ENCODE results near the gene TOP3A. TPM values are rescaled to one million over a fixed set of nuclear protein-coding genes. Genes with fewer than 3 reads are reported as not detected.
"Not testable (repeated sequence)": the region's sequence is repeated elsewhere in the genome, so short reads cannot be mapped to it uniquely, and the experiment has no call there.

Gene TOP3A
- total RNA-seq, 2 experiments from 2014 or later, result 52.4 to 53.0 TPM

GRCh38 chr17:18320301-18320700 is 5.5 kb upstream of the TOP3A start:
- H3K4me1 Mint-ChIP-seq (ENCODE audit: low read depth), result peaks cover 59% of the 10 kb centered on the region
- peaks cover 17% of the 10 kb centered on the region for H3K36me3 Mint-ChIP-seq
- ChIA-PET CTCF (interaction anchor here (0.8 to 1.1 kb wide), 3 partner anchors 57 to 178 kb away, joined by 3 to 4 read pairs (median 3); no protein-coding TSS in a partner anchor), POLR2A (no interaction called here)
- H3K27me3 Mint-ChIP-seq, result no peaks in the 10 kb centered on the region
- DNase-seq, result no peak
- no peaks in the 10 kb centered on the region for H3K9me3 Mint-ChIP-seq
- no peak overlapping the region for H3K27ac Mint-ChIP-seq
- intact Hi-C loops (cut with micrococcal nuclease), result no loop called here
- H3K4me3 Mint-ChIP-seq, result no peak overlapping the region

GRCh38 chr17:18319604-18320256 is 4.9 kb upstream of the TOP3A start:
- CTCF ChIA-PET, result interaction anchor here (0.8 to 1.1 kb wide), 2 partner anchors 56 to 178 kb away, joined by 3 to 4 read pairs; no protein-coding TSS in a partner anchor
- H3K4me3 Mint-ChIP-seq, result no peak overlapping the region
- no peak overlapping the region for H3K27ac Mint-ChIP-seq
- peaks cover 14% of the 10 kb centered on the region for H3K36me3 Mint-ChIP-seq
- no peak for DNase-seq
- peaks cover 53% of the 10 kb centered on the region for H3K4me1 Mint-ChIP-seq (ENCODE audit: low read depth)
- H3K27me3 Mint-ChIP-seq, result no peaks in the 10 kb centered on the region
- POLR2A ChIA-PET, result no interaction called here
- H3K9me3 Mint-ChIP-seq, result no peaks in the 10 kb centered on the region
- intact Hi-C loops (cut with micrococcal nuclease), result loop anchor here (10.0 kb wide), 1 partner anchor 465 kb away; the partner anchor contains the start of gene TVP23B

GRCh38 chr17:18318771-18319450 is 4.1 kb upstream of the TOP3A start:
- CTCF ChIA-PET, result no interaction called here
- Mint-ChIP-seq H3K9me3 (no peaks in the 10 kb centered on the region), H3K36me3 (peaks cover 13% of the 10 kb centered on the region), H3K4me3 (no peak overlapping the region), H3K4me1 (ENCODE audit: low read depth) (peaks cover 53% of the 10 kb centered on the region), H3K27ac (peak overlapping the region; percentile 28), H3K27me3 (no peaks in the 10 kb centered on the region)
- POLR2A ChIA-PET, result no interaction called here
- DNase-seq, result no peak
- intact Hi-C loops (cut with micrococcal nuclease), result loop anchor here (10.0 kb wide), 1 partner anchor 466 kb away; the partner anchor contains the start of gene TVP23B

GRCh38 chr17:18318117-18318516 is 3.3 kb upstream of the TOP3A start:
- Mint-ChIP-seq H3K27me3 (no peaks in the 10 kb centered on the region), H3K9me3 (no peaks in the 10 kb centered on the region), H3K4me1 (ENCODE audit: low read depth) (peaks cover 61% of the 10 kb centered on the region), H3K27ac (peak overlapping the region; percentile 64), H3K36me3 (peaks cover 19% of the 10 kb centered on the region), H3K4me3 (no peak overlapping the region)
- ChIA-PET CTCF (no interaction called here), POLR2A (no interaction called here)
- intact Hi-C loops (cut with micrococcal nuclease), result loop anchor here (10.0 kb wide), 1 partner anchor 467 kb away; the partner anchor contains the start of gene TVP23B
- DNase-seq, result no peak

GRCh38 chr17:18315961-18316360 is 1.2 kb upstream of the TOP3A start:
- Mint-ChIP-seq H3K9me3 (no peaks in the 10 kb centered on the region), H3K4me1 (ENCODE audit: low read depth) (peaks cover 77% of the 10 kb centered on the region), H3K27ac (peak overlapping the region; percentile 98), H3K27me3 (no peaks in the 10 kb centered on the region), H3K4me3 (peak overlapping the region; percentile 95), H3K36me3 (peaks cover 25% of the 10 kb centered on the region)
- ChIA-PET POLR2A (no interaction called here), CTCF (no interaction called here)
- DNase-seq, result no peak
- intact Hi-C loops (cut with micrococcal nuclease), result loop anchor here (1.0 to 10.0 kb wide), 6 partner anchors 47 to 469 kb away; partner anchors contain the start of genes ALKBH5, ATPAF2, GID4 and LLGL1

GRCh38 chr17:18315562-18315922 is 748 bp upstream of the TOP3A start:
- peak overlapping the region; percentile 98 for H3K27ac Mint-ChIP-seq
- intact Hi-C loops (cut with micrococcal nuclease), result loop anchor here (1.0 to 10.0 kb wide), 6 partner anchors 48 to 469 kb away; partner anchors contain the start of genes ALKBH5, ATPAF2, GID4 and LLGL1
- H3K36me3 Mint-ChIP-seq, result peaks cover 28% of the 10 kb centered on the region
- no peaks in the 10 kb centered on the region for H3K9me3 Mint-ChIP-seq
- H3K4me3 Mint-ChIP-seq, result peak overlapping the region; percentile 95
- CTCF ChIA-PET, result no interaction called here
- H3K4me1 Mint-ChIP-seq (ENCODE audit: low read depth), result peaks cover 76% of the 10 kb centered on the region
- no peaks in the 10 kb centered on the region for H3K27me3 Mint-ChIP-seq
- DNase-seq, result no peak
- POLR2A ChIA-PET, result no interaction called here

- Mint-ChIP-seq H3K9me3 (no peaks in the 10 kb centered on the region), H3K27ac (peak overlapping the region; percentile 98), H3K4me3 (peak overlapping the region; percentile 95), H3K36me3 (peaks cover 29% of the 10 kb centered on the region), H3K4me1 (ENCODE audit: low read depth) (peaks cover 66% of the 10 kb centered on the region), H3K27me3 (no peaks in the 10 kb centered on the region)
- CTCF ChIA-PET, result interaction anchor here (0.9 to 1.0 kb wide), 3 partner anchors 67 to 311 kb away, joined by 3 to 4 read pairs (median 4); no protein-coding TSS in a partner anchor
- intact Hi-C loops (cut with micrococcal nuclease), result loop anchor here (10.0 kb wide), 1 partner anchor 471 kb away; the partner anchor contains the start of gene TVP23B
- peak; percentile 18 for DNase-seq
- POLR2A ChIA-PET, result interaction anchor here (0.8 kb wide), 1 partner anchor 8 kb away, joined by 3 read pairs; no protein-coding TSS in a partner anchor
Measured at GRCh38 chr17:18314059-18314730, 599 bp downstream of the TOP3A start.

GRCh38 chr17:18309202-18309601 is 5.6 kb downstream of the TOP3A start:
- H3K27me3 Mint-ChIP-seq, result no peaks in the 10 kb centered on the region
- H3K27ac Mint-ChIP-seq, result no peak overlapping the region
- POLR2A ChIA-PET, result no interaction called here
- CTCF ChIA-PET, result no interaction called here
- H3K4me3 Mint-ChIP-seq, result no peak overlapping the region
- no peaks in the 10 kb centered on the region for H3K9me3 Mint-ChIP-seq
- peaks cover 38% of the 10 kb centered on the region for H3K36me3 Mint-ChIP-seq
- intact Hi-C loops (cut with micrococcal nuclease), result no loop called here
- peaks cover 30% of the 10 kb centered on the region for H3K4me1 Mint-ChIP-seq (ENCODE audit: low read depth)
- no peak for DNase-seq

GRCh38 chr17:18303206-18303605 is 11.6 kb downstream of the TOP3A start:
- H3K27ac Mint-ChIP-seq; H3K27me3 Mint-ChIP-seq; H3K4me1 Mint-ChIP-seq (ENCODE audit: low read depth); H3K4me3 Mint-ChIP-seq; DNase-seq; H3K9me3 Mint-ChIP-seq; intact Hi-C loops (cut with micrococcal nuclease); CTCF ChIA-PET; POLR2A ChIA-PET: not testable (repeated sequence)
- H3K36me3 Mint-ChIP-seq, result peaks cover 50% of the 10 kb centered on the region

GRCh38 chr17:18300725-18301480 is 13.9 kb downstream of the TOP3A start:
- intact Hi-C loops (cut with micrococcal nuclease), result no loop called here
- Mint-ChIP-seq H3K4me1 (ENCODE audit: low read depth) (no peaks in the 10 kb centered on the region), H3K27me3 (no peaks in the 10 kb centered on the region), H3K9me3 (no peaks in the 10 kb centered on the region), H3K36me3 (peaks cover 48% of the 10 kb centered on the region), H3K4me3 (no peak overlapping the region), H3K27ac (no peak overlapping the region)
- DNase-seq, result no peak
- ChIA-PET CTCF (no interaction called here), POLR2A (no interaction called here)

GRCh38 chr17:18298061-18298460 is 16.7 kb downstream of the TOP3A start:
- H3K36me3 Mint-ChIP-seq, result peaks cover 38% of the 10 kb centered on the region

More at GRCh38 chr17:18298061-18298460, 16.7 kb downstream of the TOP3A start:
- H3K4me1 Mint-ChIP-seq (ENCODE audit: low read depth); intact Hi-C loops (cut with micrococcal nuclease); CTCF ChIA-PET; POLR2A ChIA-PET; H3K27me3 Mint-ChIP-seq; H3K9me3 Mint-ChIP-seq; H3K4me3 Mint-ChIP-seq; H3K27ac Mint-ChIP-seq; DNase-seq: not testable (repeated sequence)

Measured in activated CD4-positive, alpha-beta memory T cell treated with anti-CD3 and anti-CD28 coated beads for 36 hours (primary cell).